Measurements from ENCODE around the gene NLRC4. TPM values are rescaled to one million over a fixed set of nuclear protein-coding genes. Genes with fewer than 3 reads are reported as not detected.
A peak's percentile ranks its signal among the peaks of the same experiment; 100 is the strongest.
"Not testable (repeated sequence)": the region's sequence is repeated elsewhere in the genome, so short reads cannot be mapped to it uniquely, and the experiment has no call there.

Gene NLRC4
- total and polyA plus RNA-seq, 10 of the 15 experiments (the other 5 are each of a cell fraction or from before 2014, with no cell fraction given): 0.01 to 0.58 (median 0.40) TPM

DNA sequence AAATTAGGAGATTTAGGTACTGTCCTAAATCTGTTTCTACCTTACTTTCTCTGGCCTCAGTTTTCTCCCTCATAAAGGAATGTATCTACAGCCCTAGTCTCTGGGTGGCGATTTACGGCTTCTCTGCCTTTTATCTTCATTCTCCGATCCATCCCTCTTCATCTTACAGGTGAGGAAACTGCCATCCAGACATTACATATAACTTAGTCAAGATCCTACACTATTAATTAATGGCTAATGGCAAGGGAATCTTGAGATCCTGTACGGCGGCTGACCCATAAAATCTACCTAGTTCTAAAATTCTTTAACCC lies 12.6 kb upstream of the NLRC4 start:
- no peaks in the 10 kb centered on the region for H3K27me3 ChIP-seq (replicated peaks in 1 of 2; ENCODE audit: control insufficient read depth in 2 of 2, insufficient read depth in 2 of 2, low read length in 1 of 2)
- H3K9ac ChIP-seq (ENCODE audit: control insufficient read depth, insufficient read depth, low read length): peak overlapping the region; percentile 86
- TF ChIP-seq RB1 (IDR thresholded peaks at IDR 0.05; ENCODE audit: borderline replicate concordance) (no peak), KLF5 (IDR thresholded peaks at IDR 0.05; ENCODE audit: partially characterized antibody) (no peak), POLR2AphosphoS2 (IDR thresholded peaks at IDR 0.05; ENCODE audit: low read depth, low read length) (no peak), POLR2A (IDR thresholded peaks at IDR 0.05; ENCODE audit: low read depth, low read length) (no peak), PML (IDR thresholded peaks at IDR 0.05; ENCODE audit: low read length) (peak; percentile 21; the same call in 1 of the 2 replicates), JUNB (IDR thresholded peaks at IDR 0.05) (0 out of 2 replicates have a peak, but pooled peaks have one; percentile 8), IKZF1 (conservative IDR thresholded peaks at IDR 0.05) (no peak), FOXK2 (IDR thresholded peaks at IDR 0.05) (no peak), MTA2 (IDR thresholded peaks at IDR 0.05; ENCODE audit: low read depth) (0 out of 2 replicates have a peak, but pooled peaks have one; percentile 16)
- TF ChIP-seq, protein P1, sequence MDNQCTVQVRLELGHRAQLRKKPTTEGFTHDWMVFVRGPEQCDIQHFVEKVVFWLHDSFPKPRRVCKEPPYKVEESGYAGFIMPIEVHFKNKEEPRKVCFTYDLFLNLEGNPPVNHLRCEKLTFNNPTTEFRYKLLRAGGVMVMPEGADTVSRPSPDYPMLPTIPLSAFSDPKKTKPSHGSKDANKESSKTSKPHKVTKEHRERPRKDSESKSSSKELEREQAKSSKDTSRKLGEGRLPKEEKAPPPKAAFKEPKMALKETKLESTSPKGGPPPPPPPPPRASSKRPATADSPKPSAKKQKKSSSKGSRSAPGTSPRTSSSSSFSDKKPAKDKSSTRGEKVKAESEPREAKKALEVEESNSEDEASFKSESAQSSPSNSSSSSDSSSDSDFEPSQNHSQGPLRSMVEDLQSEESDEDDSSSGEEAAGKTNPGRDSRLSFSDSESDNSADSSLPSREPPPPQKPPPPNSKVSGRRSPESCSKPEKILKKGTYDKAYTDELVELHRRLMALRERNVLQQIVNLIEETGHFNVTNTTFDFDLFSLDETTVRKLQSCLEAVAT (IDR thresholded peaks at IDR 0.05): peak; percentile 99
- TF ChIP-seq, protein P2, sequence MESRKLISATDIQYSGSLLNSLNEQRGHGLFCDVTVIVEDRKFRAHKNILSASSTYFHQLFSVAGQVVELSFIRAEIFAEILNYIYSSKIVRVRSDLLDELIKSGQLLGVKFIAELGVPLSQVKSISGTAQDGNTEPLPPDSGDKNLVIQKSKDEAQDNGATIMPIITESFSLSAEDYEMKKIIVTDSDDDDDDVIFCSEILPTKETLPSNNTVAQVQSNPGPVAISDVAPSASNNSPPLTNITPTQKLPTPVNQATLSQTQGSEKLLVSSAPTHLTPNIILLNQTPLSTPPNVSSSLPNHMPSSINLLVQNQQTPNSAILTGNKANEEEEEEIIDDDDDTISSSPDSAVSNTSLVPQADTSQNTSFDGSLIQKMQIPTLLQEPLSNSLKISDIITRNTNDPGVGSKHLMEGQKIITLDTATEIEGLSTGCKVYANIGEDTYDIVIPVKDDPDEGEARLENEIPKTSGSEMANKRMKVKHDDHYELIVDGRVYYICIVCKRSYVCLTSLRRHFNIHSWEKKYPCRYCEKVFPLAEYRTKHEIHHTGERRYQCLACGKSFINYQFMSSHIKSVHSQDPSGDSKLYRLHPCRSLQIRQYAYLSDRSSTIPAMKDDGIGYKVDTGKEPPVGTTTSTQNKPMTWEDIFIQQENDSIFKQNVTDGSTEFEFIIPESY (IDR thresholded peaks at IDR 0.05): peak; percentile 53; the same call in 1 of the 2 replicates
- POLR2A ChIA-PET: no interaction called here
- FAIRE-seq (peak; percentile 78), ATAC-seq (no peak; the same call in 2 of the 3 replicates), DNase-seq (ENCODE audit: low read depth, low spot score) (no peak)
- TSS peak; percentile 94 for BruUV-seq (replicated peaks)
- RAD21 ChIA-PET (ENCODE audit: unreplicated experiment): no interaction called here
- H2AFZ ChIP-seq (ENCODE audit: control insufficient read depth, low read depth, low read length): peak overlapping the region; percentile 95
- H3K4me1 ChIP-seq (ENCODE audit: control insufficient read depth, insufficient read depth, low read length): no peaks in the 10 kb centered on the region
- peak overlapping the region; percentile 87 for H3K4me3 ChIP-seq
- peaks cover 0 to 4% of the 10 kb centered on the region in 2 experiments; a peak in 1 of 4 replicates for H3K36me3 ChIP-seq (ENCODE audit: control insufficient read depth in 2 of 2, insufficient read depth in 2 of 2, low read length in 1 of 2)
- in situ Hi-C loops (cut with MboI) (no loop called here), intact Hi-C loops (cut with micrococcal nuclease; ENCODE audit: unreplicated experiment) (loop anchor here (5.0 kb wide), 2 partner anchors 80 to 110 kb away; partner anchors contain the start of genes BIRC6 and SLC30A6)
- SMC1A ChIA-PET (ENCODE audit: uncharacterized antibody, unreplicated experiment): interaction anchor here (0.7 kb wide), 2 partner anchors 10 to 12 kb away, joined by 3 read pairs; partner anchors contain the start of gene NLRC4
- no peaks in the 10 kb centered on the region for H4K20me1 ChIP-seq (ENCODE audit: control insufficient read depth, insufficient read depth)
- H3K79me2 ChIP-seq (ENCODE audit: control insufficient read depth, insufficient read depth, low read length): peaks cover 22% of the 10 kb centered on the region
- WGBS (ENCODE audit: insufficient coverage, insufficient replicate concordance, low lambda C conversion rate, missing lambda C conversion rate): 52% methylated on average over 5 of the region's 5 CpGs
- H3K27ac ChIP-seq (ENCODE audit: control insufficient read depth, insufficient read depth): peak overlapping the region; percentile 77
- no peaks in the 10 kb centered on the region; the same call in 1 of the 3 replicates for H3K9me3 ChIP-seq (replicated peaks; ENCODE audit: control insufficient read depth, insufficient read depth, low read length)
- peak overlapping the region; percentile 87 for H3K4me2 ChIP-seq (ENCODE audit: control insufficient read depth, insufficient read depth)
- CTCF ChIA-PET: interaction anchor here (0.9 kb wide), 1 partner anchor 195 kb away, joined by 3 read pairs; no protein-coding TSS in a partner anchor

DNA sequence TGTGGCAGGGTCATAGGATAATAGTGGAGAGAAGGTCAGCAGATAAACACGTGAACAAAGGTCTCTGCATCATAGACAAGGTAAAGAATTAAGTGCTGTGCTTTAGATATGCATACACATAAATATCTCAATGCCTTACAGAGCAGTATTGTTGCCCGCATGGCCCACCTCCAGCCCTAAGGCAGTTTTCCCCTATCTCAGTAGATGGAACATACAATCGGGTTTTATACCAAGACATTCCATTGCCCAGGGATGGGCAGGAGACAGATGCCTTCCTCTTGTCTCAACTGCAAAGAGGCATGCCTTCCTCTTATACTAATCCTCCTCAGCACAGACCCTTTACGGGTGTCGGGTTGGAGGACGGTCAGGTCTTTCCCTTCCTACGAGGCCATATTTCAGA lies 11.1 kb upstream of the NLRC4 start:
- RAD21 ChIA-PET (ENCODE audit: unreplicated experiment); H3K9me3 ChIP-seq (replicated peaks; ENCODE audit: control insufficient read depth, insufficient read depth, low read length); H3K27ac ChIP-seq (ENCODE audit: control insufficient read depth, insufficient read depth); H3K27me3 ChIP-seq (replicated peaks in 1 of 2; ENCODE audit: control insufficient read depth in 2 of 2, insufficient read depth in 2 of 2, low read length in 1 of 2); H2AFZ ChIP-seq (ENCODE audit: control insufficient read depth, low read depth, low read length); H4K20me1 ChIP-seq (ENCODE audit: control insufficient read depth, insufficient read depth); H3K4me3 ChIP-seq; H3K4me2 ChIP-seq (ENCODE audit: control insufficient read depth, insufficient read depth); H3K36me3 ChIP-seq (ENCODE audit: control insufficient read depth in 2 of 2, insufficient read depth in 2 of 2, low read length in 1 of 2); FAIRE-seq; SMC1A ChIA-PET (ENCODE audit: uncharacterized antibody, unreplicated experiment); CTCF ChIA-PET; H3K9ac ChIP-seq (ENCODE audit: control insufficient read depth, insufficient read depth, low read length); BruUV-seq (replicated peaks); DNase-seq (ENCODE audit: low read depth, low spot score); H3K4me1 ChIP-seq (ENCODE audit: control insufficient read depth, insufficient read depth, low read length); ATAC-seq; POLR2A ChIA-PET; in situ Hi-C loops (cut with MboI): not testable (repeated sequence)
- peaks cover 19% of the 10 kb centered on the region for H3K79me2 ChIP-seq (ENCODE audit: control insufficient read depth, insufficient read depth, low read length)
- intact Hi-C loops (cut with micrococcal nuclease; ENCODE audit: unreplicated experiment): loop anchor here (5.0 kb wide), 2 partner anchors 82 to 108 kb away; partner anchors contain the start of genes BIRC6 and SLC30A6
- 82% methylated on average over 7 of the region's 7 CpGs for WGBS (ENCODE audit: insufficient coverage, insufficient replicate concordance, low lambda C conversion rate, missing lambda C conversion rate)
